ENCODE measurements around the gene UGT2B17. TPM values are rescaled to one million over a fixed set of nuclear protein-coding genes. Genes with fewer than 3 reads are reported as not detected.

Gene UGT2B17
- total and polyA plus RNA-seq, 4 donors, result 1.3 to 17.2 (median 4.7) TPM; not detected in 1

GRCh38 chr4:68536375-68536774 lies 39.7 kb downstream of the UGT2B17 start:
- Histone ChIP-seq H3K9ac (ENCODE audit: low read depth in 1 of 2, low read length in 2 of 2) (no peak overlapping the region), H3K4me3 (ENCODE audit: low read depth in 1 of 3, low read length in 3 of 3) (no peak overlapping the region), H3K4me1 (ENCODE audit: control insufficient read depth in 4 of 4, insufficient read depth in 4 of 4, low read length in 3 of 4) (no peaks in the 10 kb centered on the region), H3K27ac (ENCODE audit: low read depth in 1 of 2, low read length in 2 of 2) (no peak overlapping the region), H3K36me3 (ENCODE audit: control insufficient read depth in 4 of 4, insufficient read depth in 3 of 4, low read depth in 1 of 4, low read length in 3 of 4) (peaks cover 0 to 17% (median 1%) of the 10 kb centered on the region in 4 donors), H3K9me3 (ENCODE audit: control insufficient read depth in 4 of 4, low read length in 3 of 4) (peaks cover 0 to 17% (median 2%) of the 10 kb centered on the region in 4 donors), H3K27me3 (ENCODE audit: control insufficient read depth in 4 of 4, insufficient read depth in 4 of 4, low read length in 3 of 4) (no peaks in the 10 kb centered on the region)
- 90% methylated on average over 3 of the region's 3 CpGs for WGBS
- no peak for DNase-seq (ENCODE audit: low spot score)
- TF ChIP-seq TAF1 (conservative IDR thresholded peaks at IDR 0.05) (no peak), SP1 (IDR thresholded peaks at IDR 0.05) (no peak), REST (IDR thresholded peaks at IDR 0.05) (no peak), JUND (IDR thresholded peaks at IDR 0.05) (no peak), ATF3 (IDR thresholded peaks at IDR 0.05) (no peak), MAX (IDR thresholded peaks at IDR 0.05) (no peak), FOXA2 (IDR thresholded peaks at IDR 0.05) (no peak), RAD21 (IDR thresholded peaks at IDR 0.05) (no peak), HNF4A (conservative IDR thresholded peaks at IDR 0.05) (no peak), HNF4G (IDR thresholded peaks at IDR 0.05) (no peak), RXRA (IDR thresholded peaks at IDR 0.05) (no peak), NR2F2 (IDR thresholded peaks at IDR 0.05) (no peak), CTCF (IDR thresholded peaks at IDR 0.05; ENCODE audit: low read depth, low read length, missing input control) (no peak), EGR1 (IDR thresholded peaks at IDR 0.05; ENCODE audit: low read depth in 2 of 2) (no peak), GABPA (IDR thresholded peaks at IDR 0.05 in 1 of 2, conservative IDR thresholded peaks at IDR 0.05 in 1 of 2) (no peak), FOXA1 (IDR thresholded peaks at IDR 0.05) (no peak), YY1 (IDR thresholded peaks at IDR 0.05) (no peak), ZBTB33 (IDR thresholded peaks at IDR 0.05) (no peak)
